HG03442 (cell line): ENCODE measurements around the gene TRPM3.

Source experiments
- ATAC-seq: cut with Tn5 transposase; IDR thresholded peaks from one replicate; pipeline ENCODE4 v1.9.1; 2021; ENCODE audit warnings: mild to moderate bottlenecking, moderate library complexity; ENCODE audit not compliant: unreplicated experiment

TRPM3 gene

GRCh38 chr9:70535546-70536323, 585.7 kb downstream of the TRPM3 start:
- no peak for ATAC-seq

GRCh38 chr9:70534471-70534870, 587.0 kb downstream of the TRPM3 start:
- no peak for ATAC-seq

GRCh38 chr9:70534061-70534460, 587.4 kb downstream of the TRPM3 start:
- no peak for ATAC-seq

GRCh38 chr9:70533492-70533891, 587.9 kb downstream of the TRPM3 start:
- no peak for ATAC-seq

GRCh38 chr9:70532716-70533115, 588.7 kb downstream of the TRPM3 start:
- ATAC-seq, result no peak

- no peak for ATAC-seq
These were observed 590.1 kb downstream of the TRPM3 start for GRCh38 chr9:70531311-70531710.

- ATAC-seq, result no peak
These were observed 590.7 kb downstream of the TRPM3 start for GRCh38 chr9:70530716-70531115.

- ATAC-seq, result no peak
These were observed 591.6 kb downstream of the TRPM3 start for GRCh38 chr9:70529833-70530232.

- no peak for ATAC-seq
These were observed 592.0 kb downstream of the TRPM3 start for GRCh38 chr9:70529377-70529776.

- ATAC-seq, result no peak
These were observed 594.5 kb downstream of the TRPM3 start for GRCh38 chr9:70526902-70527301.

GRCh38 chr9:70525519-70525918, 595.9 kb downstream of the TRPM3 start:
- ATAC-seq, result no peak

- ATAC-seq, result peak; percentile 92
These were observed 601.3 kb downstream of the TRPM3 start for GRCh38 chr9:70519912-70520724.

- no peak for ATAC-seq
These were observed 603.4 kb downstream of the TRPM3 start for GRCh38 chr9:70517926-70518610.

GRCh38 chr9:70514273-70514672, 607.1 kb downstream of the TRPM3 start:
- no peak for ATAC-seq

- ATAC-seq, result no peak
These were observed 609.6 kb downstream of the TRPM3 start for GRCh38 chr9:70511858-70512257.

- ATAC-seq, result no peak
These were observed 611.2 kb downstream of the TRPM3 start for GRCh38 chr9:70510157-70510770.

- no peak for ATAC-seq
These were observed 615.3 kb downstream of the TRPM3 start for GRCh38 chr9:70506159-70506558.

GRCh38 chr9:70504834-70505233, 616.6 kb downstream of the TRPM3 start:
- ATAC-seq, result no peak

GRCh38 chr9:70502690-70503089, 618.7 kb downstream of the TRPM3 start:
- no peak for ATAC-seq

- ATAC-seq, result no peak
These were observed 620.6 kb downstream of the TRPM3 start for GRCh38 chr9:70500793-70501192.

- ATAC-seq, result no peak
These were observed 621.8 kb downstream of the TRPM3 start for GRCh38 chr9:70499621-70500020.
